Astrocyte (in vitro differentiated cells and primary cell): ENCODE measurements around the gene CD320. TPM values are rescaled to one million over a fixed set of nuclear protein-coding genes. Genes with fewer than 3 reads are reported as not detected.
A peak's percentile ranks its signal among the peaks of the same experiment; 100 is the strongest.
"Not testable (repeated sequence)": the region's sequence is repeated elsewhere in the genome, so short reads cannot be mapped to it uniquely, and the experiment has no call there.

Experiments
- DNase-seq: peaks from one replicate; pipeline ENCODE4 v3.0.0-alpha.2; 2010; ENCODE audit warnings: low read depth
- FAIRE-seq: peaks from 2 replicates; lab custom pipeline; 2011; peaks lifted over from hg19 to GRCh38; lab: Jason Lieb, UNC
- H2AFZ ChIP-seq: 2 replicates; pipeline ENCODE4 v1.6.0; 2012; ENCODE audit warnings: low read depth, low read length, inconsistent platforms
- H3K27ac ChIP-seq: 2 replicates; pipeline ENCODE4 v1.5.1; 2011; ENCODE audit warnings: low read depth, low read length, inconsistent platforms
- H3K27me3 ChIP-seq: 2 replicates; pipeline ENCODE4 v1.6.0; 2011; ENCODE audit warnings: low read length, inconsistent platforms; ENCODE audit not compliant: insufficient read depth
- H3K36me3 ChIP-seq: 2 replicates; pipeline ENCODE4 v1.5.1; 2011; ENCODE audit warnings: low read length, inconsistent platforms; ENCODE audit not compliant: insufficient read depth
- H3K4me1 ChIP-seq: 2 replicates; pipeline ENCODE4 v1.5.1; 2011; ENCODE audit warnings: low read length, inconsistent platforms; ENCODE audit not compliant: insufficient read depth
- H3K4me2 ChIP-seq: 2 replicates; pipeline ENCODE4 v1.6.0; 2012; ENCODE audit warnings: low read length, inconsistent platforms
- H3K4me3 ChIP-seq: 2 replicates; pipeline ENCODE4 v1.5.1; 2011; ENCODE audit warnings: low read depth, mild to moderate bottlenecking, low read length, inconsistent platforms; ENCODE audit not compliant: insufficient read depth
- H3K79me2 ChIP-seq: 2 replicates; pipeline ENCODE4 v1.6.0; 2012; ENCODE audit warnings: mild to moderate bottlenecking, low read length, inconsistent platforms; ENCODE audit not compliant: insufficient read depth
- H3K9ac ChIP-seq: 2 replicates; pipeline ENCODE4 v1.6.0; 2012; ENCODE audit warnings: mild to moderate bottlenecking, low read length, inconsistent platforms
- H3K9me3 ChIP-seq: 2 replicates; pipeline ENCODE4 v1.5.1; 2012; ENCODE audit warnings: low read depth, mild to moderate bottlenecking, low read length, inconsistent platforms; ENCODE audit not compliant: insufficient read depth
- H4K20me1 ChIP-seq: 2 replicates; pipeline ENCODE4 v1.6.0; 2012; ENCODE audit warnings: low read length, inconsistent platforms; ENCODE audit not compliant: insufficient read depth
- H3K27ac Mint-ChIP-seq: one replicate; pipeline ENCODE4 v1.8.0; 2021; ENCODE audit warnings: mild to moderate bottlenecking, mixed read lengths; ENCODE audit not compliant: unreplicated experiment
- H3K27me3 Mint-ChIP-seq: one replicate; pipeline ENCODE4 v1.8.0; 2021; ENCODE audit warnings: low read depth, mixed read lengths; ENCODE audit not compliant: unreplicated experiment
- H3K36me3 Mint-ChIP-seq: one replicate; pipeline ENCODE4 v1.8.0; 2021; ENCODE audit warnings: low read depth, mixed read lengths; ENCODE audit not compliant: unreplicated experiment
- H3K4me1 Mint-ChIP-seq: one replicate; pipeline ENCODE4 v1.8.0; 2021; ENCODE audit warnings: low read depth, mixed read lengths; ENCODE audit not compliant: unreplicated experiment
- H3K4me3 Mint-ChIP-seq: one replicate; pipeline ENCODE4 v1.8.0; 2021; ENCODE audit warnings: mild to moderate bottlenecking, moderate library complexity, mixed read lengths; ENCODE audit not compliant: unreplicated experiment
- H3K9me3 Mint-ChIP-seq: one replicate; pipeline ENCODE4 v1.8.0; 2021; ENCODE audit warnings: mild to moderate bottlenecking, mixed read lengths; ENCODE audit not compliant: unreplicated experiment
- EZH2 ChIP-seq: IDR thresholded peaks from 2 replicates; pipeline ENCODE4 v1.6.1; 2012; ENCODE audit warnings: mild to moderate bottlenecking, low read length, inconsistent platforms; ENCODE audit not compliant: insufficient read depth
- total RNA-seq: library from RNA; stranded (reverse); gene quantifications from 2 replicates; pipeline ENCODE4 v1.2.1, GENCODE V29; 2021
- TF ChIP-seq, protein P1 (sequence below): IDR thresholded peaks from 2 replicates; pipeline ENCODE4 v1.5.1; 2011; ENCODE audit warnings: low read depth, mild to moderate bottlenecking, inconsistent platforms, low read length, moderate library complexity; ENCODE audit not compliant: insufficient read depth

CD320 gene
- total RNA-seq, 1 donor from 2014 or later, result 42.2 TPM

DNA sequence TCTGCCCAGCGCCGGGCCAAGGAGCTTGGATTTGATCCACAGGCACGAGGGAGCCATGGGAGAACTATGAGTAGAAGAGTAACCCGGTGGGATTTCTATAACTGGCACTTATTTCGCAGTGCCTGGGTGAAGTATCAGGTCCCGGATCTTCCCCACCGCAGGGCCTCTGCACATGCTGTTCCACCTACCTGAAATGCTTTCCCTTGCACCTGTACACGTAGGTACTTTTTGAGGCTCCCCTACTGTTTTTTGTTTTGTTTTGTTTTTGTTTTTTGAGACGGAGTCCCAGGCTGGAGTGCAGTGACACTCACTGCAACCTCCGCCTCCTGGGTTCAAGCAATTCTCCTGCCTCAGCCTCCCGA is 35.3 kb upstream of the CD320 start:
- Histone ChIP-seq H3K79me2 (no peaks in the 10 kb centered on the region), H4K20me1 (no peaks in the 10 kb centered on the region), H3K27me3 (peaks cover 13% of the 10 kb centered on the region), H3K4me2 (peak overlapping the region; percentile 51), H2AFZ (no peak overlapping the region), H3K4me1 (peaks cover 3% of the 10 kb centered on the region), H3K9me3 (no peaks in the 10 kb centered on the region), H3K27ac (no peak overlapping the region), H3K36me3 (no peaks in the 10 kb centered on the region), H3K4me3 (no peak overlapping the region), H3K9ac (no peak overlapping the region)
- no peak for FAIRE-seq
- no peaks in the 10 kb centered on the region for H3K9me3 Mint-ChIP-seq
- no peak for DNase-seq
- TF ChIP-seq EZH2, result no peak
- TF ChIP-seq, protein P1, sequence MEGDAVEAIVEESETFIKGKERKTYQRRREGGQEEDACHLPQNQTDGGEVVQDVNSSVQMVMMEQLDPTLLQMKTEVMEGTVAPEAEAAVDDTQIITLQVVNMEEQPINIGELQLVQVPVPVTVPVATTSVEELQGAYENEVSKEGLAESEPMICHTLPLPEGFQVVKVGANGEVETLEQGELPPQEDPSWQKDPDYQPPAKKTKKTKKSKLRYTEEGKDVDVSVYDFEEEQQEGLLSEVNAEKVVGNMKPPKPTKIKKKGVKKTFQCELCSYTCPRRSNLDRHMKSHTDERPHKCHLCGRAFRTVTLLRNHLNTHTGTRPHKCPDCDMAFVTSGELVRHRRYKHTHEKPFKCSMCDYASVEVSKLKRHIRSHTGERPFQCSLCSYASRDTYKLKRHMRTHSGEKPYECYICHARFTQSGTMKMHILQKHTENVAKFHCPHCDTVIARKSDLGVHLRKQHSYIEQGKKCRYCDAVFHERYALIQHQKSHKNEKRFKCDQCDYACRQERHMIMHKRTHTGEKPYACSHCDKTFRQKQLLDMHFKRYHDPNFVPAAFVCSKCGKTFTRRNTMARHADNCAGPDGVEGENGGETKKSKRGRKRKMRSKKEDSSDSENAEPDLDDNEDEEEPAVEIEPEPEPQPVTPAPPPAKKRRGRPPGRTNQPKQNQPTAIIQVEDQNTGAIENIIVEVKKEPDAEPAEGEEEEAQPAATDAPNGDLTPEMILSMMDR, result no peak
- H3K36me3 Mint-ChIP-seq, result peaks cover 3% of the 10 kb centered on the region
- H3K27me3 Mint-ChIP-seq, result peaks cover 27% of the 10 kb centered on the region
- H3K4me3 Mint-ChIP-seq, result no peak overlapping the region
- no peak overlapping the region for H3K27ac Mint-ChIP-seq
- H3K4me1 Mint-ChIP-seq, result peaks cover 3% of the 10 kb centered on the region

DNA sequence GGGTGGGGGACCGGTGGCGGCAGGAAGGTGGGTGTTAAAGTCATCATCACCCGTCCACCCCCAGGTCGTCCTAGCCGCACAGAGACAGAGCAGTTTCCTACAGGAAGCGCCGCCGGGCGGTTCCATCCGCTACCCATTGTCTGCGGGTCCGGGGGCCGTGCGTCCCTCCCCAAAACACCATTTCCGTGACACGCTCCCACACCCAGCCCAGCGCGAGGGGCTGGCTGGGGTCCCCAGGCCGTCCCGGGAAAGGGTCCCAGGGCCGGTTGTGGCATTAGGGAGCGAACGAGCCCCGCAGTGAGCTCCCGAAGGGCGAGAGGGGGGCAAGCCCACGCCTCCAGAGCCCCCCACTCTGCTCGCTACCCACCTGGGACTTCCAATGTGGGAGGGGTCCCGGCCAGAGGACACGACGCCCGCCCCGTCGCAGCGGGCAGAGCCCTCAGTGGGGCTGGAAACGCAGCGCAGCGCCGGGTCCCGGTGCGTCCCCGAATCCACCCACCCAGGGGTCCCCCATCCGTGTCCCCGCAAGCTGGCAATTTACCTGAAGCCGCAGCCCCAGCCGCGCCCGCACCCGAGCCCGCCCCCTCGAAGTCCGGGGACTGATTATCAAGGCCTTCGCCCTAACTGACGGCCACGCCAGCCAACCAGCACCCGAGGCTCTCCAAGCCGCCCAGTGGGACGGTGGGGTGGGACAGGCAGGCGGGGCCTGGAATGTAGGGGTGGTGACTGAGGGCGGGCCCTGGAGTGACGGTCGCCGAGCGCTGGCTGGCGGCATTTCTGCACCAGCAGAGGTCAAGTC is 34.7 kb upstream of the CD320 start, which contains the start of gene KANK3:
Gene KANK3 (minus strand): TSS at position 579 of the 799 bp plus-strand sequence. CDS start 5,434 bp downstream, outside the sequence.
- TF ChIP-seq EZH2, result peak; percentile 89
- TF ChIP-seq, protein P1, result no peak
- Histone ChIP-seq H3K27me3 (peaks cover 13% of the 10 kb centered on the region), H3K4me3 (no peak within 1 kb of the TSS), H3K79me2 (no peaks in the 10 kb centered on the region), H2AFZ (peak within 1 kb of the TSS; percentile 56), H3K9ac (no peak within 1 kb of the TSS), H3K36me3 (no peaks in the 10 kb centered on the region), H3K9me3 (no peaks in the 10 kb centered on the region), H3K4me1 (peaks cover 3% of the 10 kb centered on the region), H3K4me2 (peak within 1 kb of the TSS; percentile 51), H3K27ac (no peak within 1 kb of the TSS), H4K20me1 (no peaks in the 10 kb centered on the region)
- H3K27ac Mint-ChIP-seq, result no peak within 1 kb of the TSS
- peaks cover 30% of the 10 kb centered on the region for H3K27me3 Mint-ChIP-seq
- FAIRE-seq (no peak), DNase-seq (peak; percentile 92)
- H3K4me1 Mint-ChIP-seq, result peaks cover 3% of the 10 kb centered on the region
- peaks cover 3% of the 10 kb centered on the region for H3K36me3 Mint-ChIP-seq
- H3K9me3 Mint-ChIP-seq, result no peaks in the 10 kb centered on the region
- H3K4me3 Mint-ChIP-seq, result no peak within 1 kb of the TSS

DNA sequence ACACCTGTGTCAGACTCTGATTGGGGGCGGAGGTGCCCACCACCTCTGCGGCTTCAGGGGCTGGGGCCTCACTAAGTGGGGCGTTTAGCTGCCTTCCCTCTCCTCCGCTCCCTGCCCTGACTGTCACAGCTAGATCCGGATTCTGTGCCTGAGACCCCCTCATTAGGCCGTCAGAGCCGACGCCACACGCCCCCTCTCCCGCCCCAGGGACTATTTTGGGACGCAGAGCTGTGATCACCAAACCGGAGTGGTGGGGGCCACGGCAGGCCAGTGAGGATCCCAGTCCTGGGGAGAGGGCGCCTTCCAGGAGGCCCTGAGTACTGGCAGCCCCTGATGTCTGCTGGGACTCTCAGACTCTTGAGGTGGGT is 34.1 kb upstream of the CD320 start:
- H3K27me3 Mint-ChIP-seq, result peaks cover 33% of the 10 kb centered on the region
- H3K36me3 Mint-ChIP-seq, result peaks cover 3% of the 10 kb centered on the region

DNA sequence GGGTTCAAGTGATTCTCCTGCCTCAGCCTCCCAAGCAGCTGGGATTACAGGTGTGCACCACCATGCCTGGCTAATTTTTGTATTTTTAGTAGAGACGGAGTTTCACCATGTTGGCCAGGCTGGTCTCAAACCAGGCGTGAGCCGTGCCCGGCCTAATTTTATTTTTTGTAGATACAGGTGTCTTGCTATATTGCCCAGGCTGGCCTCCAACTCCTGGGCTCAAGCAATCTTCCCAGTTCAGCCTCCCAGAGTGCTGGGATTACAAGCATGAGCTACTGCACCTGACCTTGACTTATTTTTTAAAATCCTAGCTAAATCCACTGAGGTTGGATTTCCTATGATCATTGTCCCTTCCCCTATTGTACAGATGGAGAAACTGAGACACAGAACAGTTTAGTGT is 33.3 kb upstream of the CD320 start:
- H3K79me2 ChIP-seq, H3K4me1 Mint-ChIP-seq, H3K9me3 ChIP-seq, H3K4me1 ChIP-seq, H2AFZ ChIP-seq, H3K4me3 Mint-ChIP-seq, H3K9me3 Mint-ChIP-seq, DNase-seq, H3K36me3 Mint-ChIP-seq, H3K27ac ChIP-seq, FAIRE-seq, H3K36me3 ChIP-seq, H3K27ac Mint-ChIP-seq, H3K4me2 ChIP-seq, H3K4me3 ChIP-seq, H3K9ac ChIP-seq, H4K20me1 ChIP-seq: not testable (repeated sequence)
- peaks cover 37% of the 10 kb centered on the region for H3K27me3 Mint-ChIP-seq
- H3K27me3 ChIP-seq, result peaks cover 13% of the 10 kb centered on the region

More for the DNA sequence above, 34.1 kb upstream of the CD320 start:
- Histone ChIP-seq H3K4me3 (no peak overlapping the region), H3K9ac (no peak overlapping the region), H3K4me2 (no peak overlapping the region), H3K27me3 (peaks cover 13% of the 10 kb centered on the region), H3K4me1 (peaks cover 3% of the 10 kb centered on the region), H3K9me3 (no peaks in the 10 kb centered on the region), H2AFZ (no peak overlapping the region), H3K27ac (no peak overlapping the region), H3K36me3 (no peaks in the 10 kb centered on the region), H4K20me1 (no peaks in the 10 kb centered on the region), H3K79me2 (no peaks in the 10 kb centered on the region)
- Mint-ChIP-seq H3K4me1 (no peaks in the 10 kb centered on the region), H3K9me3 (no peaks in the 10 kb centered on the region), H3K27ac (no peak overlapping the region), H3K4me3 (no peak overlapping the region)
- DNase-seq (no peak), FAIRE-seq (no peak)
- TF ChIP-seq EZH2, result no peak
